NOMO-1 (cell line): ENCODE data around the gene KDM5B.

Source experiments
- DNase-seq, 2 experiments: peaks; one replicate each; lab custom pipeline; 2025; ENCODE audit not compliant: unreplicated experiment in 2 of 2; lab: John Stamatoyannopoulos, UW

KDM5B gene

DNA sequence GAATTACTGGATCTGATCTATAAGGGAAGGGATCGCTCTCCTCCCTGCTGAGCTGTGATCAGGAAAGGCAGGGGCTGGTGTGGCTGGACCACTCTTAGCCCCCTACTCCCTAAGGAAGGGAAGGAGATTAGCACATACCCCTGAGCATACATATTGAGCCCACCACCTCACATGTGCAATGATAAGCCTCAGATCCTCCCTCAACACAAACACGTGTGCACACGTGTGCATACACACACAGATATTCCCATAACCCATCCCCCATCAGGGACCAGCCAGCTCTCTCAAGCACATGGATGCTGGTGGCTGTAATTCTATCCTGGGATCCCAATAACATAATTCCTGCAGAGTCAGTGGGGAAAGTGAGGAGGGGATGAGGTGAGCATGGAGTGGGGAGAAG is 119.1 kb downstream of the KDM5B start:
- no peak for DNase-seq

DNA sequence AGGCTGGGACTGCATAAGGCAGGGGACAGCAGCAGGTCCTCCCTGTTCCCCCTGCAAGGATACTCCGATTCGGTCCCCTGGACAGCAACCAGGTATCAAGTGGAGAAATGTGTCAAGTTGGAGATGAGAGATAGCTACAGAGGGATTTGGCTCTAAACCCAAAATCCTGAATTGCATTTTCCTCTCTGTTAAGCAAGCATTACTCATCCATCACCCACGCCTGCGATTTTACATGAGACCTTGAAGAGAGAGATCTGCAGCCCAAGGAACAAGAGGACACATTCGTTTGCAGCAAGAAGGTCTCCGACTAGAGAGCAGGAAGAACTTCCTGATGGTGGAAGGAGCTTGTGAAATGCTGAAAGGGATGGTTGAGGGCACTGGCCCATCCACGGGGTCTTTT is 119.8 kb downstream of the KDM5B start:
- DNase-seq, result no peak

DNA sequence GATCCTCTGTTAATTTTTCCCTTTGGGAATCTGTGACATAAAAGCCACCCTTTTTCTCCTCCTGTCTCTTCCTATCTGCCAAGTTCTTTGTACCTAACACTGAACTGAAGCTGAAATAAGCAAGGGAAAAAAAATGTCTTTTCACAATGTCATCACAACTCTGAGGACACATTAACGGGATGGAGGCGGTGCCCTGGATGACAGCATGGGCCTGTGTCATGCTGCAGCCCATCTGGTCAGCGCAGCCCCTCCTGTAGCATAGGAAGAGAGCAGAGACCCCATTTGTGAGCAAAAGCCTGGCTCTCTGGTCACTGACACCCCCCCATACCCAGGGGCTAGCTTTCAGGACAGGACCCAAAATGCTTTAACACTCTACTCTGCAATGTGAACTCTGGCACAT is 120.4 kb downstream of the KDM5B start:
- no peak for DNase-seq

DNA sequence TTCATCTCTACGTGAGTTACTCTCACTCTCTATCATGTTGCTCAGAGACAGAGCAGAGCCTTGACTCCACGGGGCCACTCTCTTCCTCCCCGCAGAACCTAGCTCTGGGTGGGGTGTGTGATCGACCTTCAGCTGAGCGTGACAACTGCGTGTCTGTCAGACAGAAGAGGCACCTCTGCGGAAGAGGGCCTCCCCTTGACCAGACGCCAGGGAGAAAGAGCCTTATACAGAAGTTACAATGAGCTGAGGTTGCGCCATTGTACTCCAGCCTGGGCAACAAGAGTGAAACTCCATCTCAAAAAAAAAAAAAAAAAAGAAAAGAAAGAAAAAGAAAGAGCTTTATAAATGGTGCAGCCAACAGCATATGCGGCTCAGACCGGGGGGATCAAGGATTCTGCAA is 120.9 kb downstream of the KDM5B start:
- DNase-seq, result no peak

DNA sequence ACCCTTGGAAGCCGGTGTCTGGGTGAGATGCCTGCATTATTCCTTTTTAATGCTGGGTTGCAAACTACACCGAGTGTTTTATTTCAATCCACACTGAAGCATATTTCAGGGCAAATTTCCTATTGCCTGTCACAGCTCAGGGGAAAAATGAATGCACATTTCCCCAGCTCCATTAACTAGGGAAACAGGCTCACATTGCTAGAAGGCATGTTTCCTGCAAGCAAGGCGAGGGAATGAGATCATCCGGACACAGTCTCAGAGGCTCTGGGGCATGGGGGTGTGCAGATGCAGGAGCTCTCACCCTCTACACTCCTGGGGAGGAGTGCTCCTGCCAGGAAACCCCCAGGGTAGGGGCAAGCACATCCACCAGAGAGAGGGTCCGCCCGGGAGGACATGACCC is 122.6 kb downstream of the KDM5B start:
- no peak for DNase-seq

DNA sequence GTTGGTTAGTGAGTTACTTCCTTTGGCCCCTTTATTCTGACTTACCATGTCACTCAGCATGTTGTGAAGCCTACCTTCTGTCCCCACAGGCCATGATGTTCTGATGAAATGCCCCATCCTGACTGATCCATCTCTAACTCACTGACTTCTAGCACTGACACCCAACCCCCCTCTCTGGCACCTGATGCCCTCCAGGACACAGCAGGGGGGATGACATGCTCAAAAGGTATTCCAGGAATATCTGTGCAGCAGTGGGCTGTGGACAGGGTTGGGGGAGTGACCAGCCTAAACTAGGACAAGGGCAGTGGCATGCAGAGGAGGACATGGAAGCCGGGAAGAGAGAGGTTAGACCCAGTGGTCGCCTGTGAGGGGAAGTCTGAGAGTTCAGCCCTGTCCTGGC is 123.5 kb downstream of the KDM5B start:
- no peak for DNase-seq

DNA sequence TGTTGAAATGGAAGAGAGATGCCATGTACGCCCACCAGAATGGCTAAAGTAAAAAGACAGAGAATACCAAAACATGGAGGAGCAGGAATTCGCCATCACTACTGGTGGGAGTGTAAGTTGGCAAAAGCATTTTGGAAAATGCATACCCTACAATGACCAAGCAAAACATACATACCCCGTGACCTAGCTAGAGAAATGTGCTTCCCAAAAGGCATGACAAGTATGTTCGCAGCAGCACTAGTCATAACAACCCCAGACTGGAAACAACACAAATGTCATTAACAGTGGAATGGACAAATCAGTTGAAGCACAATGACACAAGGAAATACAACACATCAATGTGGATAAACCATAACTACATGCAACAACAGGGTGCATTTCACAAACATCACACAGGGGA is 125.2 kb downstream of the KDM5B start:
- no peak for DNase-seq

DNA sequence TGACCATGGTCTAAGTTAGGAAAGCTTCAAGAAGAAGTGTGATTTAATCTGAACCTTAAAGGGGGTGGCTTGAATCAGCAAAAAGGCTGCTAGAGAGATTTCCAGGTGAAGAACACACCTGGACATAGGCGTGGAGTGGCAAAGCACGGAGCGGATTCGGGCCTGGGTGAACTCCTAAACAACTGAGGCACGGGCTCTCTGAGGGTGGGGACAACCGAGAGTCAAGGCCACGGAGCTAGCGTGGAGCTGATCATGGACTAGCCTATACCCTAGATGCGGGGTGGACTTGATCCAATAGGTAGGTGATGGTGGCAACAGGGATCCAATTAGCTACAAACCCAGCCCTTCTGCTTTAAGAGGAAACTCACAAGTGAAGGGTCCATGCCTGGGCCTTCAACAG is 125.7 kb downstream of the KDM5B start:
- no peak for DNase-seq

DNA sequence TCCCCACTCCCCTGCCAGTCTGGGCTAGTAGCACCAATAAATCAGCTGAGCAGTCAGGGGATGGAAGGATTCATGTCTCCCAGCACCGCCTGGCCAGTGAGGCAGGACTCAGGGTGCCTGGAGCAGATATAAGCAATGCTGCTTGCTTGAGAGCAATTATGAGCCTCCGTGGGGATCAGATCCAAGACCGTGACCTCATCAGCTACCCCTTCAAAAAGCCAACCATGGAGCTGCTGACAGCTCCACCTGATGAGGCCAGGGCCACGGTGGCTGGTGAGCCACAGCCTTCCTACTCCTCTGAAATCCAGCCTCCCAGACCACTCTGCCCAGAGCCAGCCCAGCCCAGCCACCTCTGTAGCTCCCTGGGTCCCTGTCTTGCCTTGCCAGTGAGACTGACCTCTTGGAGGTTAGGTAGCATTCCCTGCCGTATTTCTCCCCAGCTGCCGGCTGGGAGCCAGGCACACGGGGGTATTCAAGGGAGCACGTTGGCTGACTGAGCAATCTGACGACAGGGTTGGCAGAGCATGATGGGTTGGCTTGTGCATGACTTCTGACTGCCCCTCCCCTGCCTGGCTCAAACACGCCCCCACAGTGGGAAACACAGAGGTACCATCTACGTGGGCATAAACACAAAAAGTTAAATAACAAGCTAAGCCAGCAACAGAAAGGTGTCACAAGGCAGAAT is 126.3 kb downstream of the KDM5B start:
- no peak for DNase-seq

DNA sequence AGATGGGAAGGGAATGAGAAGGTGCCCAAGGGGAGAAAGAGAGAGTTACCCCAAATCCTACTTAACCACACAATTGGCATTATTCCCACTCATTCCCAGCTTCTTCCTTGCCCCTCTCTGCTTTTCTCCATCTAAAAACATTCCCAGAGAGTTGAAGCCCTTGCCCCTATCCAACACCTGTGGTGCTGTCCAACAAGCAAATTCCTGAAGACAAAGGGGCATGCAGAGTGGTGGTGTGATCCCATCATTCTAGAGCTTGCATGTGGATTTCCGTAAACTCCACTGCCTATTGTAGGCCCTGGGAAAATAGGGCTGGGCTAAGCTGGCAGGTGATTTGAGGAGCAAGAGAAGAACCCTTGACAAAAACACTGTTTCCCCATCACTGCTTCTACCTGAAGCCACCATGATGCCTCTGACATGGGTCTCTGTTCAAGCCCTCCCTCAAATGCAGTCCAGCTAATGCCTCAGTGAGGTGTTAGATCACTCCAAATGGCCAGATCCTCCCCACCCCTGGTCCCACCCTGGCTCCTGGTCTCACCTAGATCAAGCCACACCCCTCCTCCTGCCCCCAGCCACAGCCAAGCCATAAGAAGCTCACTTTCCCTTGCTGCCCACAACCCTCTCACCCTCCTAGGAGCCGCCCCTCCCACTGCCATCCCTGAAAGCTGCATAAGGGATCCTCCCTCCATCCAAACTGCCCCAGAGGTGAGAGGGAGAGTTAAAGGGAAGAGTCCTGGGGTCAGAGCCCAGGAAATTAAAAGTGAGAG is 127.5 kb downstream of the KDM5B start:
- no peak for DNase-seq

DNA sequence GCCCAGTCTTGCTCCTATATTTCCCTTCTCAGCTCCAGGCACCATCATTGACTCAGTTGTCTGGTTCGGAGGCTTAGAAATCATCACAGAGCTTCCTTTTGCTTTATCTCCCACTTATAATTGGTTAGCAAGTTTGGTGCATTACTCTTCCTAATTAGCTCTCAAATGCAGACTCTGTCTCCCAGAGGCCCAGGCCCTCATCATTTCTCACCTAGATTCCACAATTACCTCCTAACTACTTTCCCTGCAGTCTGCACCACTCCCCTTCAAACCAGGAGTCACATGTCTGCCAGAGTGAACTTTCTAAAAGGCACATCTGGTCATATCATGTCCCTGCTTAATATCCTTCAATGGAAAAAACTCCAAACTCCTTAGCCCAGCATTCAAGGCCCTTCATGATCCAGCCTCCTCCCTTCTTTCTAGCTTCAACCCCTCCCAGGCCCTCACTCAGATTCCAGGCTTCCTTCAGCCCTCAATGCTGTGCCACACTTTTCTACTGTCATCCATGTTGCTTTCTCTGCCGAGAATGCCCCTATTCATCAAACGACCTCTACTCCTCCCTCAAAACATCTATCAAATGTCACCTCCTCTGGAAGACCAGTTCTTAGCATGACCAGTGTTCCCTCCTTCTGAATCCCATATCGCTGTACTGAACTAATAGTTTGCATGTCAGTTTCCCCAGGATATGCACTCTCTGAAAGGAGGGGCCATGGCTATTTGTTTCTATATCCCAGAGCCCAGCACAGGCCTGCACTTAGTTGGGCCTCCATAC is 128.6 kb downstream of the KDM5B start:
- no peak for DNase-seq

DNA sequence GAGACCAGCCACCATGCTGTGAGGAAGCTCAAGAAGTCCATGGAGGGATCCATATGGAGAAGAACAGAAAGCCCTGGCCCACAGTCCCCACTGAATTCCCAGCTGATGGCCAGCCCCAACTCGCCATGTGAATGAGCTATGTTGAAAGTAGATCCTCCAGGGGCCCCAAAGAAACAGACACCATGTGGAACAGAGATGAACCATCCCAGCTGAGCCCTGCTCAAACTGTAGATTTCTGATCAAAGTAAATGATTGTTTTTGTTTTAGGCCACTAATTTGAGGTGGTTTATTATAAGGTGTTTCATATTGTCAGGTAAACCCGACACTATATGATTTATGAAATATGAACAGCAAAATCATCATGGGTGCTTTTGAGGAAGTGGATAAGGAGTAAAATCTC is 130.8 kb downstream of the KDM5B start:
- DNase-seq, result no peak
